ENCODE measurements around the gene SPTLC3.

SPTLC3 gene

GRCh38 chr20:13142143-13142542 is 133.4 kb downstream of the SPTLC3 start:
- DNase-seq = no peak

DNA sequence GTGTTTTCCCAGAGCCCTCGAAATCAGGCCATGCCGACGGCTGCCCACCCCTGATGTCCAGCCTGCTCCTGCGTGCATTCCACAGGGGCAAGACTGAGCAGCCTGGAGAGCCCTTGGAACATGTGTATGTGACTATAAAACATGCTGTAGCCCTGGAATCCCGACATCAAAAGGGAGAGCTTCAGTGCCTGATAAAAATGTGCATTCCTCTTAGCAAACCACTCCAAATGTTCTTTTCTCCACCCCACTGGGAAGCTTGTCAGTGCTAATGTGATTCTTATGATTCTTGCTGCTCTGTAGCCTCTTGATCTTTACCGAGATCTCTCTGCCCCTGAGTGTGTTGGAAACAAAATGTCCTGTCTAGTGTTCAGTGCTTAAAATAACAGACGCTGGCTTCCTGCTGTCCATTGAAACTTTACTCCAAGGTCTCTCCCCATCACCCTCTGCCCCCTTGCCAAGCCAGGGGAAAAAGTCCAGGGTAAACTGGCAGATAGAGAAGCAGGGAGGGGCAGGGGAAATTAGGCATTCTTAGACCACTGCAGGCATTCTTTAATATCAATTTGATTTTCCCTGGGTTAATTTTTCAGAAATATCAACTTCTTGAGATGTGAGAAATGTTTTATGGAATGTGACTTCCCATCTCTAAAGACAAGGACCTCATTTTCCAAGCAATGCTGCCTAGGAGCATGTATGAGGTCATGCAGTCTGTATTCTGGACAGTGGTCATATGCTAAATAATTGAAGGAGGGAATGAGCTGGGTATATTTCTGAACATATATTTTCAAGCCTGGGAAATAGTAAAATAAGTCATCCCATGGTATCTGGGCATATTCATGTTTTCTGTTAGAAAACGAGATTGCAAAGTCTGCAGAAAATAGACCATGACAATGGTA is 138.5 kb downstream of the SPTLC3 start:
- no peak for DNase-seq

GRCh38 chr20:13147971-13148370 is 139.2 kb downstream of the SPTLC3 start:
- DNase-seq = no peak

DNA sequence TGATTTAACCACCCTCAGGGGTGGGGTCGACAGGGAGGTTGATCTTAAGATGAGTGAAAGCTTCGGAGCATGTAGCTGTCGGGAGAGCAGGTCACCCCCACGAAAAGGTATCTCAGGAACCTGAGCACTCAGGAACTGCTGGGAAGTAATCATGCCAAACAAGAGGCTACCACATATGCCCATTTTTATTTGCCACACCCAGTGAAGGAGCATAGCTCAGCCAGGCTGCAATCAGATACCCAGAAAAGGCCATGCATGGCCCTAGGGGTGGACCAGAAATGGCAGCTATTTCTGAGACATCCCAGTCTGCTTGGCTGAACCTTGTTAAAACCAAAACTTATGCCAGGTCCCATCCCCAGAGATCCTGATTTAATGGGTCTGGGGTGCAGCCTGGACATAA is 139.6 kb downstream of the SPTLC3 start:
- no peak for DNase-seq

GRCh38 chr20:13148961-13149360 is 140.2 kb downstream of the SPTLC3 start:
- no peak for DNase-seq

- DNase-seq = no peak
These were observed 140.8 kb downstream of the SPTLC3 start for GRCh38 chr20:13149371-13150105.

- DNase-seq = no peak
These were observed 149.6 kb downstream of the SPTLC3 start for GRCh38 chr20:13158369-13158768.

DNA sequence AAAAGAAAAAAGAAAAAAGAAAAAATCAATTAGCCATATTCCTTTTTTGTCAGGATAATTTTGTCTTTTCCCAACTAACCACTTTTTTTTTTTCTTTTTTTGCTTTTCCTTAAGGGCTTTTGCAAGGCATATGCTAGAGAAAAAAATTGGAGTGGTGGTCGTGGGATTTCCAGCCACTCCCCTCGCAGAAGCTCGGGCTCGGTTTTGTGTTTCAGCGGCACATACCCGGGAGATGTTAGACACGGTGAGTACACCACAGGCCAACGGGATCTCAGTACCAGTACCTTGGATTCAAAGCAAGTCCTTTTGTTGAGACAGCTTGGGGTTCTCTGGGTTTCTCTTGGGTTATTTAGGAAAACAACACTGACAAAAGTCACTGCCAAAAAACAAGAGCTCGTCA is 151.1 kb downstream of the SPTLC3 start:
- no peak for DNase-seq

- no peak for DNase-seq
These were observed 156.4 kb downstream of the SPTLC3 start for GRCh38 chr20:13165203-13165602.

DNA sequence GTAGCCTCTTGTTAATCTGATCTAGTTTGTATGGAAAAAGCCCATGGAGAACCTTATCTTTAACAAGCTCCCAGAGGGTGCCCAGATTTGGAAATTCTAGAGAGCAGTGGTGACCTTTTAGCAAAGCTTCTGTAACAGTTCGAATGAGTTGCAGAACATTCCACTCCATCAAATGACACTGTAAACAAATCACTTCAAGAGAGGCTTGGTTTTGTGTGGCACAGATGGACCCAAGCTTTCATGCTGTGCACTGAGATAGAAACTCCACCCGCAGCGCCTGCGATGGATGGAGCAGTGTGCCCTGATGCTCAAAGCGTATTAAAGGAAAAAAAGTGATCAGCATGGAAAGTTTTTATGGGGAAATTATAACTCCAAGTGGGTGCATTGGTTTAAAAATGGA is 157.2 kb downstream of the SPTLC3 start:
- DNase-seq = no peak

DNA sequence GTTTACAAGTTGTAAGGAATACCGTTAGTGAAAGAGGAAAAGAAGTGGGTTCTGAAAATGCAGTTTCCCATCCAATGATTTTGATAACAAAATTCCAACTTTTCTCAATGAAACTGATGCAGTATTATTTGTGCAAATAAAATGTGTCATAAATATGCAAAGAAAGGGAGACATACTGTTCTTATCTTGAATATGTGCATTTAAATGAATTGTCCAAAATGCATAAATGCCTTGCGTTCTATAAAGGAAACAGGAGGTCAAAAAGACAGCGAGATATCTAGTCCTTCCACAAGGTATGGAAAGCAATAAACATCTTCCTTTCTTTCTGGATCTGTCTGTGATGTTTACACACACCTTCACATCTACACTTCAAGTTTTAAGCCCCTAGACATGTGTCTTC is 157.7 kb downstream of the SPTLC3 start:
- DNase-seq = no peak

- no peak for DNase-seq
These were observed 160.3 kb downstream of the SPTLC3 start for GRCh38 chr20:13169086-13169485.

DNA sequence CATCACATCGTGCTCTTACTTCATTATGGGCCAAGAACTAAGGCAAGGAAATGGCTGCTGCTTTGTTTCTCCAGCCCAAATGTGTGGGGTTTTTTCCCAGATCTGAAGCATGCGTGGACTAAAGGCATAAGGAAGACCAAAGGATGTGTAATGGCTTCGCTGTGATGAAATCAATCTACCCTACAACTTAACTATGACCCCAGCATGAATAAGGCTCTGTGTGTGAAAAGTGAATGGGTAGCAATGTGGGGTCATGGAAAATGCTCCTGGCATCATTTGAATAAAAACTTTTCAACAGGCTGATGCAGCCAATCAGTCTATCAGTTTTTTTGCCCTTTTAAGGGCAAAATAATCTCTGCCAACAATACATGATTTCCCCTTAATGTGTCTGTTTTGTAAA is 162.0 kb downstream of the SPTLC3 start:
- no peak for DNase-seq

- DNase-seq = no peak
These were observed 164.4 kb downstream of the SPTLC3 start for GRCh38 chr20:13173201-13173600.

DNA sequence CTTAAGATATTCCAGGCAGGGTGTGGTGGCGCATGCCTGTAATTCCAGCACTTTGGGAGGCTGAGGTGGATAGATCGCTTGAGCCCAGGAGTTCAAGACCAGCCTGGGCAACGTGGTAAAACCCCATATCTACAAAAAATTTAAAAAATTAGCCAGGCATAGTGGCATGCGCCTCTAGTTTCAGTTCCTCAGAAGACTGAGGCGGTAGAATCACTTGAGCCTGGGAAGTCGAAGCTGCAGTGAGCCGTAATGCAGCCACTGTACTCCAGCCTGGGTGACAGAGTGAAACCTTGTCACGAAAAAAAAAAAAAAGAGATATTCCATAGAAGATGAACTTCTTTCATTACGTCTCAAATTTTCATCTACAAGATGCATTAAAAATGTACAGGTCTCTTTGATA is 165.6 kb downstream of the SPTLC3 start:
- no peak for DNase-seq

GRCh38 chr20:13180986-13181889 is 172.5 kb downstream of the SPTLC3 start:
- no peak for DNase-seq

DNA sequence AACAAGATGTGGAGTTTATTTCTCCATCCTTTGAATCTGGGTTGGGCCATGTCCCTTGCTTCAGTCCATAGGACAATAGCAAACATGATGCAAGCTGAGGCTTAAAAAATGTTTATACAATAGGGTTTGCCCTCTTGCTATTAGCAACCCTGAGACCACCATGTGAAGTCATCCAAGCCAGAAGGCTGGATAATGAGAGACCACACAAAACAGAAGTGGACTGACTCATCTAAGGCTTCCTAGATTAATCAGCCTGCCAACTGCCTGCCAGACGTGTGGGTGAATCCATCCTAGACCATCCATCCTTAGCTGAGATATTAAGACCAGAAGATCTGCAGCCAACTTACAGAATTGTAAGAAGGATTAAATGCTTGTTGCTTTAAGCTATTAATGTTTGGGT is 174.2 kb downstream of the SPTLC3 start:
- DNase-seq = no peak

GRCh38 chr20:13186043-13186774 is 177.4 kb downstream of the SPTLC3 start:
- no peak for DNase-seq

GRCh38 chr20:13187899-13188298 is 179.1 kb downstream of the SPTLC3 start:
- DNase-seq = no peak

GRCh38 chr20:13199279-13199678 is 190.5 kb downstream of the SPTLC3 start:
- DNase-seq = no peak

GRCh38 chr20:13200767-13201500 is 192.2 kb downstream of the SPTLC3 start:
- DNase-seq = no peak

GRCh38 chr20:13202565-13202964 is 193.8 kb downstream of the SPTLC3 start:
- DNase-seq = no peak
